OCI-M2 (cell line): ENCODE results near the gene FXYD4.
"Not testable (repeated sequence)": the region's sequence is repeated elsewhere in the genome, so short reads cannot be mapped to it uniquely, and the experiment has no call there.

ENCODE experiments used
- DNase-seq: peaks from one replicate; lab custom pipeline; 2025; ENCODE audit not compliant: unreplicated experiment; lab: John Stamatoyannopoulos, UW

Gene FXYD4

DNA sequence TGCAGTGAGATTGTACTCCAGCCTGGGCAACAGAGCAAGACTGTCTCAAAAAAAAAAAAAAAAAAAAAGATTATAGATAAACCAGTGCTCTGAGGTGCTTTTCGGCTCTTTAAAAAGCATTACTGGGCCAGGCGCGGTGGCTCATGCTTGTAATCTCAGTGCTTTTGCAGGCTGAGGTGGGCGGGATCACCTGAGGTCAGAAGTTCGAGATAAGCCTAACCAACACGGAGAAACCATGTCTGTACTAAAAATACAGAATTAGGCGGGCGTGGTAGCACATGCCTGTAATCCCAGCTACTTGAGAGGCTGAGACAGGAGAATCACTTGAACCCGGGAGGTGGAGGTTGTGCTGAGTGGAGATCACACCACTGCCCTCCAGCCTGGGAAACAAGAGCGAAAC lies 44.1 kb downstream of the FXYD4 start:
- DNase-seq = no peak

DNA sequence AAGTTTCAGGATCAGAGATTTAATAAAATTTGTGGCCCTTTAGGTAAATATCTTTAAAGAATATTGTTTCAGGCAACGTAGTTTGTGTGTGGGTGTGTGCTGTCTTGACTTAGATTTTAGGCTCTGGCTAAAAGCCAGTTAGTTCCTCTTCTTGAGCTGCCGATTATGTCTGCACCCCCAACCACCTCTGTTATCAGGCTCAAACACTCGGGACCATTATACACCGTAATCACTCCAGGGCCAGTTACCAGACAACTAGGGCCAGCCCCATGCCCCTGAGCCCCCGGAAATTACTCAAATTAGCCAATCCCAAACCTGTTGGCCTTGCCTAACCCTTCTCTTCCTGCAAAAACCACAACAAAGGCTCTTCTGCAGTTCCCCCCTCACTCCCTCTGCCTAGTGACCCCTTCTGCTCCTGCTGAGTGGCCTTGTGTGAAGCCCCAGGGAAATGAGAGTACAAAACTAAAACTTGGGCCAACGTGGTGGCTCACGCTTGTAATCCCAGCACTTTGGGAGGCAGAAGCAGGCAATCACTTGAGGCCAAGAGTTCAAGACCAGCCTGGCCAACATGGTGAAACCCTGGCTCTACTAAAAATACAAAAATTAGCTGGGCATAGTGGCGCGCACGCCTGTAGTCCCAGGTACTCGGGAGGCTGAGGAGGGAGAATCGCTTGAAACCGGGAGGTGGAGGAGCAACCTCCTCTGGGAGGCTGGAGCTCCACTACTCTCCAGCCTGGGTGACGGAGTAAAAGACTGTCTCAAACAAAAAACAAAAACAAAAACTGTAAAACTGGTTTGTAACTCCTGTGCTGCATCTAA lies 46.7 kb downstream of the FXYD4 start:
- no peak for DNase-seq

DNA sequence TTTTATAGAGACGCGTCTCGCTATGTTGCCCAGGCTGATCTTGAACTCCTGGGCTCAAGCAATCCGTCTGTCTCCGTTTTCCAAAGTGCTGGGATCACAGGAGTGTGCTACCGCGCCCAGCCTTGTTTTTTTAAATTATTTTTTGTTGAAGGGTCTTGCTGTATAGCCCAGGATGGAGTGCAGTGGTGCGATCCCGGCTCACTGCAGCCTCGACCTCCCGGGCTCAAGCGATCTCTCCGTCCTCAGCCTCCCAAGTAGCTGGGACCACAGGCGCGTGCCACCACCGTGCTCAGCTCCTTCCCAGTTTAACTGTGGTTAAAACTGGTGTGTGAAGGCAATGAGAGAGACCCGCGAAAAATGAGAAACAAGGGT lies 48.5 kb downstream of the FXYD4 start:
- DNase-seq = no peak

DNA sequence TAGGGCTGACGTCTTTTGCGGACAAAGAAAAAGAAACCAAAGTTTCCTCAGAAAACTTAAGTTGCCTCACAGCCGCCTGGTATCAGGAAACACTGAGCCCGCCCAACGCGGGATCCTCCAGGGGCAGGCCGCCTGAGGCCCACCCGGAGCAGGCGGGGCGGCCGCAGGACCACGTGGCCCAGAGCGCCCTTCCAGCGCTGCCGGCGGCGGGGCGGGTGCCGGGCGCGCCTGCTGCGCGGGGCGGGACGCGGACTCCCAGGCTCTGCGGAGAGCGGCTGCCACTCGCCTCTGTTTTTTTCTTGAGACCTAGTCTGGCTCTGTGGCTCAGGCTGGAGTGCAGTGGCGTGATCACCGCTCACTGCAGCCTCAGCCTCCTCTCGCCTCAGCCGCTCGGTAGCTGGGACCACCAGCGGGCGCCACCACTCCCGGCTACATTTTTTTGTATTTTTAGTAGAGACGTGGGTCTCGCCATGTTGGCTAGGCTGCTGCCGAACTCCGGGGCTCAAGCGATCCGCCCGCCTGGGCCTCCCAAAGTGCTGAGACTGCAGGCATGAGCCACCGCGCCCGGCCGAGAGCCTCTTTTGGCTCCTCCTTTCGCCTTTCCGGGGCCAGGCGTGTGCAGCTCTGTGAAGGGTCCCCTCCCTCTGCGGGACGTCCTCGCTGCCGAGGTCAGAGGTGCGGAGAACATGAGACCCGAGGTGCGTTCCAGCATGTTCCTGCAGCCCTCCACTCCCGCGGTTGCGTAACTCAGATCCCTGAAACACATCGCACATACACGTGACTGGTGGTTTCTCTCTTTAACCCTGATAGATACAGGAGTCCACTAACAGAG lies 49.1 kb downstream of the FXYD4 start:
- DNase-seq = no peak

DNA sequence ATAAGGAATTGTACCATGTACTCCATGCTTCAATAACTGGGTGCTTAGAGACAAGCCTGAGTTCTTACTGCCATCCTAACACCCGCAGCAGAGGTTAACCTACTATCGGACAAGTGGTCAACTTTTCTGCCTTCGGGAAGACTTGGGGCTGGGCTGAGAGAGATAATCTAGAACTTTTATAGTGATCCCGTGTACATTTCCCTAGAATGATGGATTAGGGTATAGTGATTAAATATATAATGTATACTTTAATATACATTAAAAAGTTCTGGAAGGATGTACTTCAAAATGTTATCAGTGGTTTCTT lies 49.7 kb downstream of the FXYD4 start:
- DNase-seq = no peak

DNA sequence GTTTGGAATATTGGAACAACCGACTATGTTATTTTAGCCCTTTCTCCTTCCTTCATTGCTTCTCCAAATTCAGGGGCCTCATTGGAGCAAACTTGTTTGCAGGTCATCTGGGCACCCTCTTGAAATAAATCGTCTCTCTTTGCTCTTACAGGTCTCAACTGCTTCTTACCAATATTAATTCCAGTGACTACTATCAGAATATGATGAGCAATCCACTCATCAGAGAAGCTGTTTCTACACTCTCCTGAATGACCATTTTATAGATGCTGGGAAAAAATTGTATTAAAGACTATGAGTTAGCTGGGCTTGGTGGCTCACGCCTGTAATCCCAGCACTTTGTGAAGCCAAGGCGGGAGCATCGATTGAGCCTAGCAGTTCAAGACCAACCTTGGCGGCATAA lies 50.1 kb downstream of the FXYD4 start:
- no peak for DNase-seq

DNA sequence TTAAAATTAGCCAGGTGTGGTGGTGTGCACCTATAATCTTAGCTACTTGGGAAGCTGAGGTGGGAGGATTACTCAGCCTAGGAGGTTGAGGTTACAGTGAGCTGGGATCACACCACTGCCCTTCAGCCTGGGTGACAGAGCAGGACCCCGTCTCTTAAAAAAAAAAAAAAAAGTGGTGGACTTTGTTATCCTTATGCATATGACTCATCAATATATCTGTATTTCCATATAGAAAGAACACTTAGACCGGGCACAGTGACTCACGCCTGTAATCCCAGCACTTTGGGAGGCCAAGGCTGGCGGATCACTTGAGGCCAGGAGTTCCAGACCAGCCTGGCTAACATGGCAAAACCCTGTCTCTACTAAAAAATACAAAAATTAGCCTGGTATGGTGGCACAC lies 50.5 kb downstream of the FXYD4 start:
- not testable (repeated sequence) for DNase-seq

DNA sequence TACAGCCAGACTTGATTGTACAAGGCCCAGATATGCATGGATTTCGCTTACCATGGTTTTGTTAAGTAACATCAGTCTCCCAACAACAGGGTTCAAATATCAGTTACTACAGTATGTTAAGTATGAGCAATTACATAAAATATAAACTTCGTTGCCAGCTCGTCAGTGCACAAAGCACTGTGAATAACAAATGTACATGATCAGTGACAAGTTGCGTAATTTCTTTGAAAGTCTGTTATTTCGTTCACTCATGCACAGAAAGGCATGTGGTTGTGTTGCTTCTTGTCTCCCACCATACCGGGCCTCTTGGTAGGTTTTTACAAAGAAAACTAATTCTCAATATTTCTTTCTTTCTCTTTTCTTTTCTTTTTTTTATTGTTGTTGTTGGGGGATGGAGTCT lies 53.0 kb downstream of the FXYD4 start:
- DNase-seq = no peak
